Left renal pelvis (tissue), 4 donors: ENCODE data around the gene DGKH. TPM values are rescaled to one million over a fixed set of nuclear protein-coding genes. Genes with fewer than 3 reads are reported as not detected.
A peak's percentile ranks its signal among the peaks of the same experiment; 100 is the strongest.
"Not testable (repeated sequence)": the region's sequence is repeated elsewhere in the genome, so short reads cannot be mapped to it uniquely, and the experiment has no call there.

Experiments
- DNase-seq, 4 donors: peaks; one replicate each; pipeline ENCODE4 v3.0.0-alpha.2; 2013; ENCODE audit warnings: low read depth in 4 of 4, low spot score in 3 of 4
- polyA plus RNA-seq, 4 donors: library from polyadenylated mRNA; unstranded; fragments of 120-200 nt; gene quantifications; one replicate each; pipeline ENCODE4 v1.2.1, GENCODE V29; 2013; ENCODE audit not compliant: insufficient read length in 4 of 4

Gene DGKH
- polyA plus RNA-seq, 4 donors = 5.9 to 8.3 (median 7.5) TPM

DNA sequence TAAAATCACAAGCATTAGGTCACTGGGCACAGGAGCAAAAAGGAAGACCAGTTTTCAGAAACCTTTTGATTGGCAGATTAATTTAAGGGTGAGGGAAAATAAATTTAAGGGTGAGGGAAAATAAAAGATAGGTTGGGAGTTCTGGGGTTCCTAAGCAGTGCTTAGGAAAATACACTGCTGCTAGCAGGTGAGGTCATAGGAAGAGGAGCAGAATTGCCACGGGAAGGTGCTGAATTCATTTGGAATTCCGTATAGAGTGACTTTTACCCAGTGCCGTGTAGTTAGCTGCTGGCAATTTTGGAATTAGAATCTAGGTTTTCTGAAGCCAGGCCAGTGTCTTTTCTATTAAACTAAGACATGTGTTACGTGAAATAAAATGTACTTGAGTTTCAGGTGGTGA, 59.8 kb downstream of the DGKH start:
- DNase-seq = no peak

DNA sequence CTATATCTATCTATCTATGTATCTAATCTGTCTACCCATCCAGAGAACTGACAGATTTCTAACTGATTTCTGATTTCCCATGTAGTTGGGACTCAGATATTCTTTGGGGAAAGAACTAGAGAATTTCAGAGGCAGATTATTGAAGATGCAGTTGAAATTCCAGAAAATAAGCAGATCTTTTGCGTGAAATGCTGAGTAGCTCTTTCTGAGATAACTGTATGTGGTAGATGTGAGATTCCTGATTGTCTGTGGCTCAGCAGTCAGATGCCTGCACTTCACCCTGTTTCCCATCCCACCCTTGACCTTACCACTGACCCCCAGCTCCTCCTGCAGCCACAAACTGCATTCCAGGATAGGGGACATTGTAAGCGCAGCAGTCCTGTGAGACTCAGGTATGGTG, 61.5 kb downstream of the DGKH start:
- DNase-seq = no peak

DNA sequence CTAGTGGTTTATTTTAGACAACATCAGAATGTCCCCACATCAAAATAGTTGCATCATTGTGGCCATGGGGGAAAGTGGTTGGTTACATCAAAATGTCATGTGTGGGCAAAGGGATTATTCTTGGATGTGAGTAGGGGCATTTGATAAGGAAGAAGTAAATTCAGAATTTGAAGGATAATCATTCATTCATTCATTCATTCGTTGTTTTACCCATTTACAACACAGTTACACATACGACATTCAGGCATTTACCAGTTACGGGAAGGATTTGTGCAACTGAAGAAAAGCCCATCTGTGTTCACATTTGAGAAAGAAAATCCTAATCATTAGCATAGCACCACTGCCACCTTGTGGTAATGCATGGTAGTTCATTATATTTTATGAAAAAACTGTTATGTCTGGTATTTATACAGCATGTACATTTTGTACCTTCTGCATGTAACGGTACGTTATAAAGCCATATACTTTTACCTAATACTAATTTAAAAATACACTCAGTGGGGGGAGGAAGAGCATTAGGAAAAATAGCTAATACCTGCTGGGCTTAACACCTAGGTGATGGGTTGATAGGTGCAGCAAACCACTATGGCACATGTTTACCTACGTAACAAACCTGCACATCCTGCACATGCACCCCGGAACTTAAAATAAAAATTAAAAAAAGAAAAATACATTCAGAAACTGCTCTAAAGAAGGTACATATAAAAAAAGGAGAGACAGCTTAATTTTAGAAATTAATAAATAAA, 62.1 kb downstream of the DGKH start:
- peak; percentile 38 to 62 (median 52) for DNase-seq

DNA sequence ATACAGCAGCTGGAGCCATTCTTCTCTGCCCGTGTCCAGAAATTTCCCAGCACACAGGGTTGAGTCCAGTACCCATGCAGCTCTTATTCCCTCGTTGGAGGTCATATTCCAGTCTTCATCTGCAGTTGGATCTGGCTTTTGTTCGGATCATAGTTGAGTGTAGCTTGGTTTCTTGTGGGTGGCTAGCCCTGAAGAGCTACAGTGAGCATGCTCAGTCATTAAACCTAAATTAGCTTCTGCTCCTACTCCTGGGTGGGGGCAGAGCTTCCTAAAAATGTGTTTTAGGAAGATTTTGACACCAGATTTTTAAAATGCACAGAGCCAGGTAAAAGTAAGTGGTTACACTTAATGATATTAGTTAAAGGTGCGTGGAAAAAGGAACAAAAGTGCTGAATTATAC, 64.4 kb downstream of the DGKH start:
- DNase-seq = no peak

- no peak for DNase-seq
Measured at GRCh38 chr13:42113478-42113877, 65.0 kb downstream of the DGKH start.

DNA sequence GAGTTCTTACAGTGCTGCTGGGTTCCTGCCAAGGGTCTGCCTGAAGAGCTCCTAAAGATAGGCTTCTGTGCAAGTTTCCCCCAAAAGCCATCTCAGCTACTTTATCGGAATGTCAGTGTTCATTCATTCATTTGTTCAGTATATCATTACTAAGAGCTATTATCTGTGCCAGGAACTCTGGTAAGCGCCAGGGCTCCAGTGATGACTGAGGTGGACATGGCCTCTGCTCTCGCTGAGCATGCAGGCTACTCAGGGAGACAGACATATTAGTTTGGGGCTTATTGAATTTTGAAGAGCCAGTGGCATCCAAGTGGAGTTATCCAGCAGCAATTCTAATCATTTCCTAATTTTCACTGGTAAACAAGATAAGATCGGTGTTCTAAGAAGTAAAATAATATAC, 65.8 kb downstream of the DGKH start:
- DNase-seq = no peak

- no peak for DNase-seq
Measured at GRCh38 chr13:42114912-42115311, 66.5 kb downstream of the DGKH start.

GRCh38 chr13:42116225-42116624, 67.8 kb downstream of the DGKH start:
- no peak for DNase-seq

DNA sequence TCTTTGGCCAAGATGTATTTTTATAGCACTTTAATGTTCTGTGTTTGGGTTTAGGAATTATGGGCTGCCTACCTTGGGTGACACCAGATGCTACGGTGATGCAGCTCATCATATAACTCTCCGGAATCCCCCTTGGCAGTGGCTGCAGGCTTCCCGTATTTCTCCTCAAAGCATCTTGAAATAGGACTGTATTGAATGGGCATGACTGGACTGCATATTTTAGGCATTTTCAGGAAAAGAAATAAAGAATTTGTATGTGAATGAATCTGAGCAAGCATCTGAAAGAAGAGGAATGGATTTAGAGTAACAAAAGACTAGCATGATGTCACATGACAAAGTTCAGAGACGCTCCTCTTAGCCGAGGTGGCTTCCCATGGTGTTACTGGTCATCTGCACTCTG, 70.6 kb downstream of the DGKH start:
- no peak for DNase-seq

DNA sequence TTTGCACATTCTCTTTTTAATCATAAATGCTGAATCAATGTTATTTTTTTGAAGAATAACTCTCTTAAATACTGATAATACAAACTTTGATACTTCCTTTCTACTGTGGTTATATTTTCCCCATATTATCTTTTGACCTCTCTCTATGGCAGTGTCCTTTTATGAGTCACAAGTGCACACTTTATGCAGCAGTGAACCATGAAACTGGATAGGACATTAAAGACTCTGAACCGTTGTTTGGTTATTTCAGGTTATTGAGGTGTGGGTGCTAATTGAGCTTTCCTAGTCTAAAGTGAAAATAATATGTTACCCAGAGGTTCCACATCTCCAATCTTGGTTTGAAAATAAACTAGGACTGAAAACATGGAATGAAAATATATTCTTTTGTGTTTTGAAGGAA, 71.4 kb downstream of the DGKH start:
- no peak for DNase-seq

- no peak for DNase-seq
Measured at GRCh38 chr13:42123600-42123999, 75.2 kb downstream of the DGKH start.

DNA sequence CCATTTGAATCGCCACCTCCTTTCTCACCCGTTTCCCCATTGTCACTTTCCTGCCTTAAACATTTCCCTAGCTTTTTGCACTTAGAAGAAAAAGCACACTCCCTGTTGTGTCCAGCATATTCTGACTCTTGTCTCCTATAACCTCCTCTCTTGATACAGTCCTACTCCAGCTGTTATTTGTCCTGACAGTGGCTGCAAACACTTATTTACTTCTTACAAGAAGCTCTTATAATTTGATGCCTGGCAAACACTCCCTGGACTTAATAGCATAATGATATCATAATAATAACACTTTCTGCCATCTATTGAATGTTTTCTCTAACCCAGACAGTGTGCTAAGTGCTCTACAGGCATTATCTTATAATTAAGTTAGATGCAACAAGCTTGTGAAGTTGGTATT, 76.6 kb downstream of the DGKH start:
- DNase-seq = no peak

DNA sequence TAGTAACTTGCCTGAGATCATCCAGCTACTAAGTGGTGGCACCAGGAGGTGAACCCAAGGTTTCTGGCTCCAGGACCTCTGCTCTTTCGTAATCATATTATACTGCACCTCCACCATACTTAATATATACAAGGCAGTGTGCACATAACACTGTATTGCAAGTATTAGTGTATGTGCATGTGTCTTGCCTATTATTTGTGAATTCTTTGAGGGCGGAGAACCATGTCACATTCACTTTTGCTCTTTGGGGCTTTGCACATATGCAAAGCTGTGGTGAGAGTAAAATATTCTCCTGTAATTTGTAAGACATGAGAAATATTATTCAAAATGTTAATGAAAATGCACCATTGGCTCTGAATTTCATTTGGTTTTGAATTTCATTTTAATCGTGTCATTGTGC, 78.6 kb downstream of the DGKH start:
- no peak for DNase-seq

GRCh38 chr13:42129033-42129432, 80.6 kb downstream of the DGKH start:
- DNase-seq = no peak

GRCh38 chr13:42136518-42136917, 88.1 kb downstream of the DGKH start:
- DNase-seq = no peak

- no peak for DNase-seq
Measured at GRCh38 chr13:42137856-42138537, 89.5 kb downstream of the DGKH start.

GRCh38 chr13:42140494-42140893, 92.0 kb downstream of the DGKH start:
- DNase-seq = no peak

DNA sequence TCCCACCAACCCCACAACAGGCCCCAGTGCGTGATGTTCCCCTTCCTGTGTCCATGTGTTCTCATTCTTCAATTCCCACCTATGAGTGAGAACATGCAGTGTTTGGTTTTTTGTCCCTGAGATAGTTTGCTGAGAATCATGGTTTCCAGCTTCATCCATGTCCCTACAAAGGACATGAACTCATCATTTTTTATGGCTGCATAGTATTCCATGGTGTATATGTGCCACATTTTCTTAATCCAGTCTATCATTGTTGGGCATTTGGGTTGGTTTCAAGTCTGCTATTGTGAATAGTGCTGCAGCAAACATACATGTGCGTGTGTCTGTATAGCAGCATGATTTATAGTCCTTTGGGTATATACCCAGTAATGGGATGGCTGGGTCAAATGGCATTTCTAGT, 92.6 kb downstream of the DGKH start:
- DNase-seq = not testable (repeated sequence)

GRCh38 chr13:42146359-42146758, 97.9 kb downstream of the DGKH start:
- DNase-seq = no peak

DNA sequence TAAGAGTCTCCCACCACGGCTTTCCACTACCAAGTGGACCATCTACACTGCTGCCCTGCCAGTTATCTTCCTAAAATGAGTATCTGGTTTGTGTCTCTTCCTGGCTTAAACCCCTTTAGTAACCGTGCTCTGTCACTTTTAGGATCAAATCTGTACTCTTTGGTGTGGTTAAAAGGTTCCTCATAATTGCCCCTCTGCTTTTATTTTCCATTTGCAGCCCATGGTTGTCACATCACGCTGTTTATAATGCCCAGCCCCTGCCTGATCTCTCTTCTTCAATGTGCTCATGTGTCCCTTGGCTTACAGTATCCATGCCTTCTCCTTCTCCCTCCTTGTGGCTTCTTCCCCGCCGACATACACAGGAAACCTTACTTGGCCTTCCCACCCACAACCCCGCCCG, 100.1 kb downstream of the DGKH start:
- DNase-seq = no peak

DNA sequence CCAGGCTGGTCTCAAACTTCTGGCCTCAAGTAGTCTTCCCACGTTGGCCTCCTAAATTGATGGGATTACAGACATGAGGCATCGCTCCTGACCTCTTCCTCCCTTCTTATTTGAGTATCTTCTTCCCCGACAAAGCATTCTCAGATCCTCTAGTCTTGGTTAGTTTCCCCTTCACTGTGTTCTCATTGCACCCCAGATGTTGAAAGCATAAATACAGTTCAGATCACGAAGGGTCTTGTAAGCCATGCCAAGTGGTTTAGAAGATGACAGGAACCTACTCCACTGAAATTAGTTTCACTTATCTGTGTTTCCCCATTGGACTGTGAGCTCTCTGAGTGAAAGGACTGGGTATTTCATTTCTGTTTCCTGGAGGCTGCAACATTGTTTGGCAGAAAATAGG, 100.7 kb downstream of the DGKH start:
- DNase-seq = no peak

DNA sequence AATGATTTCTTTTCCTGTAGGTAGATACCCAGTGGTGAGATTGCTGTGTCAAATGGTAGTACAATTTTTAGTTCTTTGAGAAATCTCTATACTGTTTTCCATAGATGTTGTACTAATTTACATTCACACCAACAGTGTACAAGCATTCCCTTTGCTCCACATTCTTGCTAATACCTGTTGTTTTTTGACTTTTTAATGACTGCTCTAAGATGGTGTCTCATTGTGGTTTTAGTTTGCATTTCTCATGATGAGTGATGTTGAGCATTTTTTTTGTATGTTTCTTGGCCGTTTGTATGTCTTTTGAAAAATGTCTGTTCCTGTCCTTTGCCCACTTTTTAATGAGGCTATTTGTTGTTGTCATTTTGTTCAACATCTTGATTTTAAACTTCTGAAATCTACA, 103.3 kb downstream of the DGKH start:
- DNase-seq = no peak
